Measurements from ENCODE around the gene MANF. TPM values are rescaled to one million over a fixed set of nuclear protein-coding genes. Genes with fewer than 3 reads are reported as not detected.

The MANF gene
- total and polyA plus RNA-seq, 2 of the 13 experiments (the other 11 are each of a cell fraction or from before 2014, with no cell fraction given), result 55.4 to 269 TPM

GRCh38 chr3:51343918-51344687 is 41.0 kb upstream of the MANF start (continued):
- TF ChIP-seq ZBTB39 (CRISPR knock-in tag; IDR thresholded peaks at IDR 0.05) (no peak), CBX2 (IDR thresholded peaks at IDR 0.05; ENCODE audit: low read depth, low read length) (no peak), CBX2 (CRISPR knock-in tag; IDR thresholded peaks at IDR 0.05; ENCODE audit: low read depth) (no peak), ZNF441 (CRISPR knock-in tag; IDR thresholded peaks at IDR 0.05; ENCODE audit: borderline replicate concordance) (no peak), ZNF567 (CRISPR knock-in tag; IDR thresholded peaks at IDR 0.05; ENCODE audit: borderline replicate concordance) (no peak), RFX1 (IDR thresholded peaks at IDR 0.05) (no peak), FOXA3 (CRISPR knock-in tag; IDR thresholded peaks at IDR 0.05) (no peak), SRY (CRISPR knock-in tag; IDR thresholded peaks at IDR 0.05) (no peak), ATM (IDR thresholded peaks at IDR 0.05; ENCODE audit: borderline replicate concordance) (no peak), RARA (CRISPR knock-in tag; IDR thresholded peaks at IDR 0.05) (peak; percentile 64), MAF1 (CRISPR knock-in tag; IDR thresholded peaks at IDR 0.05; ENCODE audit: borderline replicate concordance) (no peak), CEBPB (IDR thresholded peaks at IDR 0.05; ENCODE audit: borderline replicate concordance, low read depth, low read length) (0 out of 2 replicates have a peak, but pooled peaks have one; percentile 1), EHMT2 (IDR thresholded peaks at IDR 0.05; ENCODE audit: borderline replicate concordance, low read depth, low read length) (no peak), ZNF782 (CRISPR knock-in tag; IDR thresholded peaks at IDR 0.05; ENCODE audit: borderline replicate concordance) (no peak)
- TF ChIP-seq, protein P1, sequence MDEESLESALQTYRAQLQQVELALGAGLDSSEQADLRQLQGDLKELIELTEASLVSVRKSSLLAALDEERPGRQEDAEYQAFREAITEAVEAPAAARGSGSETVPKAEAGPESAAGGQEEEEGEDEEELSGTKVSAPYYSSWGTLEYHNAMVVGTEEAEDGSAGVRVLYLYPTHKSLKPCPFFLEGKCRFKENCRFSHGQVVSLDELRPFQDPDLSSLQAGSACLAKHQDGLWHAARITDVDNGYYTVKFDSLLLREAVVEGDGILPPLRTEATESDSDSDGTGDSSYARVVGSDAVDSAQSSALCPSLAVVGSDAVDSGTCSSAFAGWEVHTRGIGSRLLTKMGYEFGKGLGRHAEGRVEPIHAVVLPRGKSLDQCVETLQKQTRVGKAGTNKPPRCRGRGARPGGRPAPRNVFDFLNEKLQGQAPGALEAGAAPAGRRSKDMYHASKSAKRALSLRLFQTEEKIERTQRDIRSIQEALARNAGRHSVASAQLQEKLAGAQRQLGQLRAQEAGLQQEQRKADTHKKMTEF (CRISPR knock-in tag; IDR thresholded peaks at IDR 0.05), result no peak

Measured in HepG2 (cell line).